GM23338 (cell line): ENCODE measurements around the gene SLC17A1. TPM values are rescaled to one million over a fixed set of nuclear protein-coding genes. Genes with fewer than 3 reads are reported as not detected.
A peak's percentile ranks its signal among the peaks of the same experiment; 100 is the strongest.

Experiments
- ATAC-seq: fragments of 200-7000 bp; cut with Tn5 transposase; 3 replicates; pipeline ENCODE4 v1.9.1; 2020
- DNase-seq: peaks from one replicate; pipeline ENCODE4 v3.0.0-alpha.2; 2015; ENCODE audit warnings: low spot score
- H2AFZ ChIP-seq: fragments of 200-600 bp; sonication (generic); 2 replicates; pipeline ENCODE4 v1.8.0; 2016; ENCODE audit warnings: antibody characterized with exemption, mild to moderate bottlenecking, moderate library complexity
- H3F3A ChIP-seq: fragments of 200-600 bp; sonication (generic); replicated peaks from 2 replicates; pipeline ENCODE4 v1.8.0; 2017; ENCODE audit warnings: antibody characterized with exemption, mixed run types, low read depth
- H3K27ac ChIP-seq: fragments of 200-600 bp; sonication (generic); 2 replicates; pipeline ENCODE4 v1.6.1; 2016; ENCODE audit warnings: low read depth
- H3K27me3 ChIP-seq: fragments of 200-600 bp; sonication (generic); 2 replicates; pipeline ENCODE4 v1.8.0; 2016; ENCODE audit warnings: mild to moderate bottlenecking, mixed run types, moderate library complexity; ENCODE audit not compliant: insufficient read depth
- H3K36me3 ChIP-seq: fragments of 200-600 bp; sonication (generic); 2 replicates; pipeline ENCODE4 v1.8.0; 2016; ENCODE audit warnings: mild to moderate bottlenecking; ENCODE audit not compliant: insufficient read depth
- H3K4me1 ChIP-seq: fragments of 200-600 bp; sonication (generic); 2 replicates; pipeline ENCODE4 v1.8.0; 2016; ENCODE audit warnings: mild to moderate bottlenecking, moderate library complexity; ENCODE audit not compliant: insufficient read depth
- H3K4me2 ChIP-seq: fragments of 200-600 bp; sonication (generic); 2 replicates; pipeline ENCODE4 v1.7.1; 2017; ENCODE audit warnings: mixed run types
- H3K4me3 ChIP-seq: fragments of 200-600 bp; sonication (generic); 2 replicates; pipeline ENCODE4 v1.6.1; 2016; ENCODE audit warnings: mixed run types
- H3K79me2 ChIP-seq: fragments of 200-600 bp; sonication (generic); replicated peaks from 2 replicates; pipeline ENCODE4 v1.8.0; 2017; ENCODE audit warnings: mild to moderate bottlenecking; ENCODE audit not compliant: insufficient read depth
- H3K9me2 ChIP-seq: fragments of 200-600 bp; sonication (generic); 2 replicates; pipeline ENCODE4 v1.8.0; 2017; ENCODE audit not compliant: insufficient read depth
- H4K20me1 ChIP-seq: fragments of 200-600 bp; sonication (generic); replicated peaks from 2 replicates; pipeline ENCODE4 v1.8.0; 2017; ENCODE audit warnings: mild to moderate bottlenecking; ENCODE audit not compliant: insufficient read depth
- H3K27ac Mint-ChIP-seq: 2 replicates; pipeline ENCODE4 v1.8.0; 2020; ENCODE audit warnings: inconsistent platforms, mild to moderate bottlenecking, moderate library complexity, mixed read lengths
- H3K27me3 Mint-ChIP-seq: 3 replicates; pipeline ENCODE4 v1.8.0; 2022; ENCODE audit warnings: low read depth, mild to moderate bottlenecking, moderate library complexity, mixed read lengths, inconsistent platforms; ENCODE audit not compliant: insufficient read depth, poor library complexity
- H3K36me3 Mint-ChIP-seq: 3 replicates; pipeline ENCODE4 v1.8.0; 2021; ENCODE audit warnings: low read depth, mild to moderate bottlenecking, inconsistent platforms, moderate library complexity, mixed read lengths
- H3K4me1 Mint-ChIP-seq: 3 replicates; pipeline ENCODE4 v1.8.0; 2020; ENCODE audit warnings: mild to moderate bottlenecking, inconsistent platforms, mixed read lengths
- H3K4me3 Mint-ChIP-seq: 3 replicates; pipeline ENCODE4 v1.8.0; 2021; ENCODE audit warnings: moderate library complexity, mild to moderate bottlenecking, inconsistent platforms, mixed read lengths
- H3K9me3 Mint-ChIP-seq: 3 replicates; pipeline ENCODE4 v1.8.0; 2020; ENCODE audit warnings: moderate library complexity, mild to moderate bottlenecking, inconsistent platforms, mixed read lengths
- CREB1 ChIP-seq: fragments of 250-450 bp; sonication (Bioruptor Pico); IDR thresholded peaks from 2 replicates; pipeline ENCODE4 v1.5.0; 2020; ENCODE audit warnings: low read depth, mild to moderate bottlenecking, moderate library complexity
- EZH2 ChIP-seq: fragments of 200-600 bp; sonication (generic); IDR thresholded peaks from one replicate; pipeline ENCODE4 v1.8.0; 2017; ENCODE audit warnings: antibody characterized with exemption, mild to moderate bottlenecking, low read depth; ENCODE audit not compliant: unreplicated experiment
- EZH2phosphoT487 ChIP-seq: fragments of 200-600 bp; sonication (generic); IDR thresholded peaks from one replicate; pipeline ENCODE4 v1.8.1; 2018; ENCODE audit warnings: antibody characterized with exemption; ENCODE audit not compliant: unreplicated experiment
- JUNB ChIP-seq: IDR thresholded peaks from one replicate; pipeline ENCODE4 v1.6.1; 2016; ENCODE audit warnings: antibody characterized with exemption; ENCODE audit not compliant: unreplicated experiment
- NANOG ChIP-seq: IDR thresholded peaks from 2 replicates; pipeline ENCODE4 v1.6.1; 2016; ENCODE audit warnings: antibody characterized with exemption, borderline replicate concordance
- REST ChIP-seq: IDR thresholded peaks from one replicate; pipeline ENCODE4 v1.6.1; 2018; ENCODE audit warnings: antibody characterized with exemption; ENCODE audit not compliant: unreplicated experiment
- STAT1 ChIP-seq: IDR thresholded peaks from one replicate; pipeline ENCODE4 v1.6.1; 2016; ENCODE audit warnings: antibody characterized with exemption; ENCODE audit not compliant: unreplicated experiment
- ZNF114 ChIP-seq: fragments of 250-450 bp; sonication (Bioruptor Pico); IDR thresholded peaks from 2 replicates; pipeline ENCODE4 v1.5.0; 2020; ENCODE audit warnings: mild to moderate bottlenecking, moderate library complexity
- ZNF331 ChIP-seq: fragments of 250-450 bp; sonication (Bioruptor Pico); IDR thresholded peaks from 2 replicates; pipeline ENCODE4 v1.5.0; 2020; ENCODE audit warnings: low read depth, mild to moderate bottlenecking, moderate library complexity
- ZNF462 ChIP-seq: fragments of 250-450 bp; sonication (Bioruptor Pico); IDR thresholded peaks from 2 replicates; pipeline ENCODE4 v1.5.0; 2020; ENCODE audit warnings: mild to moderate bottlenecking, moderate library complexity
- long read RNA-seq: library from polyadenylated mRNA; unstranded; transcript quantifications from one replicate; pipeline ENCODE4 v2.0.0, GENCODE V29; 2020; ENCODE audit not compliant: unreplicated experiment
- polyA plus RNA-seq: library from polyadenylated mRNA; unstranded; fragments of >200 nt; fragmentation: Nextera tagmentation; extraction: Ambion mirVana; gene quantifications from 2 replicates; pipeline ENCODE4 v1.2.1, GENCODE V29; 2016
- total RNA-seq: library from RNA; depleted of rRNA; stranded (reverse); fragments of >200 nt; shearing (Covaris generic); gene quantifications from 2 replicates; pipeline ENCODE4 v1.2.3, GENCODE V29; 2014; rRNA removed

The SLC17A1 gene
- total RNA-seq (not detected in 2 replicates), polyA plus RNA-seq (not detected in 2 replicates)
- long read RNA-seq: 0 reads

GRCh38 chr6:25831532-25832306, at the start of gene SLC17A1:
TSS of gene SLC17A1 (minus strand) at chr6:25832052. CDS start at chr6:25830557, 1,495 bp downstream.
- H2AFZ ChIP-seq: 0 out of 2 replicates have a peak within 1 kb of the TSS, but pooled peaks have one; percentile 18
- H3K4me1 ChIP-seq: no peaks in the 10 kb centered on the region
- no peaks in the 10 kb centered on the region for H3K9me2 ChIP-seq
- Mint-ChIP-seq H3K27ac (no peak within 1 kb of the TSS), H3K27me3 (no peaks in the 10 kb centered on the region), H3K9me3 (no peaks in the 10 kb centered on the region), H3K4me1 (peaks cover 2% of the 10 kb centered on the region; the same call in 1 of the 3 replicates), H3K36me3 (no peaks in the 10 kb centered on the region), H3K4me3 (no peak within 1 kb of the TSS)
- no peaks in the 10 kb centered on the region for H3K36me3 ChIP-seq
- no peak for TF ChIP-seq NANOG
- no peak for TF ChIP-seq ZNF331 (CRISPR knock-in tag)
- no peak for TF ChIP-seq EZH2
- H3F3A ChIP-seq: no peaks in the 10 kb centered on the region
- DNase-seq: no peak
- no peaks in the 10 kb centered on the region for H3K79me2 ChIP-seq
- no peak for ATAC-seq
- no peak within 1 kb of the TSS for H3K27ac ChIP-seq
- H3K27me3 ChIP-seq: no peaks in the 10 kb centered on the region
- H3K4me3 ChIP-seq: no peak within 1 kb of the TSS
- H3K4me2 ChIP-seq: no peak within 1 kb of the TSS
- no peaks in the 10 kb centered on the region for H4K20me1 ChIP-seq

- no peak overlapping the region for H3K4me3 Mint-ChIP-seq
- H3K79me2 ChIP-seq: no peaks in the 10 kb centered on the region
- TF ChIP-seq CREB1 (CRISPR knock-in tag) (no peak), JUNB (no peak), ZNF114 (CRISPR knock-in tag) (no peak), ZNF462 (CRISPR knock-in tag) (no peak), NANOG (no peak), EZH2phosphoT487 (no peak), REST (no peak), STAT1 (no peak), ZNF331 (CRISPR knock-in tag) (no peak)
Observed at GRCh38 chr6:25880601-25881000, 48.7 kb upstream of the SLC17A1 start.

More at GRCh38 chr6:25880601-25881000, 48.7 kb upstream of the SLC17A1 start:
- no peak overlapping the region for H3K27ac Mint-ChIP-seq
- no peak overlapping the region for H3K4me3 ChIP-seq
- H3K4me1 ChIP-seq: no peaks in the 10 kb centered on the region
- no peaks in the 10 kb centered on the region for H3F3A ChIP-seq
- ATAC-seq: no peak
- no peak for DNase-seq
- no peaks in the 10 kb centered on the region for H3K36me3 Mint-ChIP-seq
- no peak overlapping the region for H2AFZ ChIP-seq
- no peaks in the 10 kb centered on the region; the same call in 2 of the 3 replicates for H3K9me3 Mint-ChIP-seq
- no peaks in the 10 kb centered on the region for H3K27me3 ChIP-seq
- H3K27me3 Mint-ChIP-seq: no peaks in the 10 kb centered on the region
- H3K36me3 ChIP-seq: no peaks in the 10 kb centered on the region
- H3K27ac ChIP-seq: no peak overlapping the region
- H3K9me2 ChIP-seq: peaks cover 7% of the 10 kb centered on the region
- H4K20me1 ChIP-seq: no peaks in the 10 kb centered on the region
- H3K4me1 Mint-ChIP-seq: peaks cover 2% of the 10 kb centered on the region; the same call in 1 of the 3 replicates
- no peak overlapping the region for H3K4me2 ChIP-seq
